Pulmonary artery endothelial cell (primary cell): ENCODE measurements around the gene USP36. TPM values are rescaled to one million over a fixed set of nuclear protein-coding genes. Genes with fewer than 3 reads are reported as not detected.
"Not testable (repeated sequence)": the region's sequence is repeated elsewhere in the genome, so short reads cannot be mapped to it uniquely, and the experiment has no call there.

Experiments
- DNase-seq: peaks from one replicate; pipeline ENCODE4 v3.0.0-alpha.2; 2011; ENCODE audit warnings: low read depth, low spot score
- total RNA-seq: library from RNA; depleted of rRNA; stranded (reverse); fragments of >200 nt; gene quantifications from 2 replicates; pipeline ENCODE4 v1.2.3, GENCODE V29; 2014

Gene USP36
- total RNA-seq, 1 donor from 2014 or later = 18.9 TPM

DNA sequence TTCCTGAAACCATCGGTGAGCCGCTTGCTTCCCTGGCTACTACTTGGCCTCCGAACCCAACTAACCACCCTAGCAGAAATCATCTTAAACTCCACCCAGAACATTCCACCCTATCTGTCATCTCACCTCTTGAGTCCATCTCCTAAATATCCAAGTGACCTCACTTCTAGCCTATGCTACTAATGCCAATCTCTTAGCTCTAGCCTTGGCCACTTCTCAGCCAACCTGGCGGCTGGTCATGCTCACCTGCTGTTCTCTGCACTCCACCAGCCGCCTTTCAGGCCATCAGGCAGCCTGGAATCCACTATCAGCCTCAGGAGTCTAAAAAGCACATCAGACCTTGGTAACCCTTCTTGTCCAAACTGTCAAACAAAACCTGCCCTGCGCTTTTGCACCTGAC lies 46.6 kb downstream of the USP36 start:
- DNase-seq = no peak

- no peak for DNase-seq
These were observed 47.2 kb downstream of the USP36 start for GRCh38 chr17:78793415-78793814.

DNA sequence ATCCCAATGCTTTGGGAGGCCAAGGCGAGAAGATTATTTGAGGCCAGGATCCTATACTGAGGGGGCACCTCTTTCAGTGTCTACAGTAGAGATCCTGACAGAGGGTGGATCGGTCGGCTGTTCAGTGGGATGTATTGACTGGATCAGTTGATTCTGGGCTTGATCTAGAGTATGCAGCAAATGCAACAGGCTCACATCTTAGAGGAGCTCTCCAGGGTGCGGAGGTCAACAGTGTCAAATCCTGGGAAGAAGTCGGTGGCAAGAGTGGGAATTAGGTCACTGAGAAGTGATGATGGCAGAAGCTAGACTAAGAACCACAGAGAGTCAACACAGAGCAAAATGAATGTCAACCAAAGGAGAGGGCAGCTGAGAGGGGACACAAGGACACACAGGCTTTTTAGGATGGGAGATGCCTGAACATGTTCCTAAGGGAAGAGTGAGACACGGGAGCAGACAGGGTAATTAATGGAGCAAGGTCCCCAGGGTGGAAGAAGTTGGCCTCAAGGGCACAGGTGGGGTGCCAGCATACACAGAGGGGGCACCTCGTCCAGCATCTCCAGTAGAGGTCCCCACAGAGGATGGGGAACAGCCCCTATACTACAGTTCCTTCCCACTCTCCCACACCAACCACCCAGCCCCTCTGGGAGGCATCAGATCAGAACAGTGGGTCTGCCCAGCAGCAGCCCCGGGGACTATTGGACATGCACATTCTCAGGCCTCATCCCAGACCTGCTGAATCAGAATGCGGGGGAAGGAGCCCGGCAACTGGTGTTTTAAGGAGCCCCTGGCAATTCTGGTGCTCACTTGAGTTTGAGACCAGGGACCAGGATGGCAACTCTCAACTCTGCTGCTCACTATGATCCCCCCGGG lies 48.5 kb downstream of the USP36 start:
- no peak for DNase-seq

- no peak for DNase-seq
These were observed 50.1 kb downstream of the USP36 start for GRCh38 chr17:78790552-78790951.

DNA sequence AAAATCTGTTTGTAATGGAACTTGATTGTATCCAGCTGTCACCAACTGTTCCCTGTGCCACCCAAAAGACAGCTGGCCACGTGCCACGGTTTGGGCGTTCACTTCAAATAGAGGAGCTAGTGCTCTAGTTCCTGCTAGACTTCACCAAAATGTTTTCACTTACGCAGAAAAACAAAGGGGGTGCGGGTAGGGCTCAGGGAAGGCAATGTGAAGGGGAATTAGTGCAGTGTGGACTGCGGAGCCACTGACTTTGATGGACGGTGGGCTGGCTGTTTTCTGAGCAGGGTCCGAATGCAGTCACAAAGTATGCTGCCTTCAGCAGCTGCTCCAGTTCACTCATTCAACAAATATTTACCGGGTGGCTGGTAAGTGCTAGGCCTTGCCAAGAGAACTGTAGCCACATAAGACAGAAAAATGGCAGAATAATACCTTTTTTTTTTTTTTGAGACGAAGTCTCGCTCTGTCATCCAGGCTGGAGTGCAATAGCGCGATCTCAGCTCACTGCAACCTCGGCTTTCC lies 50.9 kb downstream of the USP36 start:
- DNase-seq = no peak

DNA sequence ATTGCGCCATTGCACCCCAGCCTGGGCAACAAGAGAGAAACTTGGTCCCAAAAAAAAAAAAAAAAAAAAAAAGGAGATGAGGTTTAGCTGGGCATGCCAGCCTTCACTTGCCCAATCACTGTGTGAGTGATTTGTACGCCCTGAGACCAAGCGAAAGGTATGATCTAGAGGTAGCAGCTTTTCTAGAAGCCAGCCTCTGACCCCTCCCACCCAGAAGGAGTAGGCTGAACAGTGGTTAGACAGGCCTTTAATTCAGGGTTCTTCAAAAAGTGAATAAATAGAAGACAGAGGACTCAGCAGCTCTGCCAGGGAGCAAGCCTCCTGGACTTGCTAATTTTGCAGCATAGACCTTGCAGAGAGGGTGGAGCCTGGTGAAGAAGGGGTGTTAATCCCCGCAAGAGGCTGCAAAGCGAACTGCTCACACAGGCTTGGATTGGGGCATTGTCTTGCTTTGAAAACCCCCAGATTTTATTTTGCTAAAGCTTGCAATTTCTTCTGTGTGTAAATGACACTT lies 51.4 kb downstream of the USP36 start:
- no peak for DNase-seq

- no peak for DNase-seq
These were observed 52.2 kb downstream of the USP36 start for GRCh38 chr17:78788451-78788850.

GRCh38 chr17:78787444-78787843 lies 53.2 kb downstream of the USP36 start:
- DNase-seq = no peak

GRCh38 chr17:78785663-78786057 lies 55.0 kb downstream of the USP36 start:
- DNase-seq = no peak

GRCh38 chr17:78785011-78785662 lies 55.5 kb downstream of the USP36 start:
- no peak for DNase-seq

- no peak for DNase-seq
These were observed 56.3 kb downstream of the USP36 start for GRCh38 chr17:78784352-78784751.

DNA sequence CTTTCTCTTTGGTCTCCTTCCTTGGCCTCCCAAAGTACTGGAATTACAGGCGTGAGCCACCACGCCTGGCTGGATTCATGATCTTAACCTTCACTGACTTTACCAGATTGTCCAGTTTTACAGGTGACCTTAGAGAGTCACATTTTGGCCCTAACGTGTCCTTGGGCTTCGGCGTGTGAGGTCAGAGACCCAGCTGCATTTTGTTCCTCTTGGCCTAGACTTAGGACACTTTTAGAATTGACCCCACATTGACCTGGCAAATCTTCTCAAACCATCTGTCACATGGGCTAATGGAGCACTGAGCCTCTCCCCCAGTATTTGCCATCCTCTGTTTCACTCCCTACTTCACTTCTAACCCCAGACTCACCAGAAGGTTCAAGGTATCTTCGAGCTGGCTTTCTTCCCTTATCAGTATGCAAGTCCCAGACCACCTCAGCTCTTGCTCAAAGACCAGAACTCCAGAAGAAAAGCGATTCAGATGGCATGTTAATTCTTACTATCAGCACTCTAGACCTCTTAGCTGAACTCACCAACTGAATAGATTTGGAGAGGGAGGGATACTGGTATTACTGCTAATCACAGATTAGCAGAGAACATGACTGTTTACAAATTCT lies 56.8 kb downstream of the USP36 start:
- DNase-seq = no peak

- no peak for DNase-seq
These were observed 58.7 kb downstream of the USP36 start, which contains the start of gene CYTH1 for GRCh38 chr17:78781893-78782304. Gene CYTH1 (minus strand): TSS chr17:78782273. CDS start chr17:78782223, 50 bp downstream.

DNA sequence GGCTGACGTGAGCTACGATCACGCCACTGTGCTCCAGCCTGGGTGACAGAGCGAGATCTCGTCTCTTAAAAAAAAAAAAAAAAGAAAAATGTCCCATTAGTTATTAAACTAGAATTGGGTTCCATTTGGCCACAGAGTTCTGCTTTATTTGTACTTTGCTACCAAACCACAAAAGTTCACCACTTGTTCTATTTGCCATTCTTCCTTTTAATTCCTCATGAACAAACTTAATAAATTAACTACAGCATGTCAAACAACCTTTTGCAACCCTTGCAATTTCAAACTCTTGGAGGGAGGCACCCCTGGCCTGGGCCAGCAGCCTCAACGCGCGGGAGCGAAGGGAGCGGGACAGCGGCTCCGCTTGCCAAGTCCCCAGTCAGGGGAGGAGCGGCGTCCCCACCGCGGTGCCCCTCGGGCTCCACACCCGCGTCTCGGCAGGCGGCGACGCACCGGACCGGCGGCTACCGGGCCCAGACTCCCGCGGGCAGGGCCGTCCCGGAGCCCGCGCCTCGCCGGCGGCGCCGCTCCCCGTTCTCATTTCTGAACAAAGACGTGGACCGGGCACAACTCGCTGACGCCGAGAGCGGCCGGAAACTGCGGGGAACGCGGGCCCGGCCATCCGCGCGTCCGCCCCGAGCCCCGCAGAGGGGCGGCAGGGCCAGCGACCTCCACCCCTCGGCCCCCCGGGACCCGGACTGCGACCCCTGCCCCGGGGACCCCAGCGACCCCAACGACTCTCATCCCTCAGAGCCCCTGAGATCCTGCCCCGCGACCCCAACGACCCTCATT lies 59.3 kb downstream of the USP36 start:
- DNase-seq = no peak

DNA sequence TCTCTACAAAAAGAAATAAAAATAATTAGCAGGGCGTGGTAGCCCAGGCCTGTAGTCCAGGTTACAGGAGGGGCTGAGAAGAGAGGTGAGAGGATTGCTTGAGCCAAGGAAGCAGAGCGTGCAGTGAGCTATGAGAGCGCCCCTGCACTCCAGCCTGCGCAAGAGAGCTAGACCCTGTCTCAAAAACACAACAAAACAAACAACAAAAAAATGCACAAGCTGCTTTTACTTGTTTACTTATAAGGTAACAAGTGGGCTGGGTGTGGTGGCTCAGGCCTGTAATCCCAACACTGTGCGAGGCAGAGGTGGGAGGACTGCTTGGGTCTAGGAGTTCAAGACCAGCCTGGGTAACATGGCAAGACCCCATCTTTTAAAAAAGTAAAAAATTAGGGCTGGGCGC lies 60.3 kb downstream of the USP36 start:
- DNase-seq = no peak

- no peak for DNase-seq
These were observed 60.8 kb downstream of the USP36 start for GRCh38 chr17:78779850-78780249.

GRCh38 chr17:78779286-78779651 lies 61.3 kb downstream of the USP36 start:
- DNase-seq = not testable (repeated sequence)

- no peak for DNase-seq
These were observed 62.7 kb downstream of the USP36 start for GRCh38 chr17:78777881-78778280.

DNA sequence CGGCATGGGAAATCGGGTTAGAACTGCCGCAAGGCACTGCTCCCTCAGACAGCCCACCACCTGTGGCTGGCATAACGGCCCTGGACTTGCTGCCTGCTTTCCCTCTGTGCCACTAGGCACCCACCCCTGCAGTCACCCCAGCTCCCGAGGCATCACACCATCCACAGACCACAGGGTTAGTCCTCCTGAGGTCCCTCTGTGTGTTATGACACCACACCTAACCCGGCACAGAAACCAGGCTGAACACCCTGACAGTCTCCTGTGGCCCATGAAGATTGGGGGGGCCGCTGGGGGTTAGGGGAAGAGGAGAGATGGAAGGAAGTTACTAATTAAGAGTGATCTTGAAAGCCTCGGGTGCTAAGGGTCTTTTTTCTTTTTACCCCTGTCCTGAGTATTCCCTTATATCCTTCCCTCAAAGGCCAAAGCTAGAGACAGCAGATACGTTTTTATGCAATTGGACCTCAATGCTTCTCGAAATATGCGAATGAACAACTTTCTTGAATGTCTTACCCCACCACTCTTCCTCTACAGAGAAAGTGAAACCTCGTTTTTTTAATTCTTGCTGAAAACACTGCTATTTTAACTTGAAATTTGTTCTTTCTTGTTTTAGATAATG lies 65.5 kb downstream of the USP36 start:
- DNase-seq = no peak

DNA sequence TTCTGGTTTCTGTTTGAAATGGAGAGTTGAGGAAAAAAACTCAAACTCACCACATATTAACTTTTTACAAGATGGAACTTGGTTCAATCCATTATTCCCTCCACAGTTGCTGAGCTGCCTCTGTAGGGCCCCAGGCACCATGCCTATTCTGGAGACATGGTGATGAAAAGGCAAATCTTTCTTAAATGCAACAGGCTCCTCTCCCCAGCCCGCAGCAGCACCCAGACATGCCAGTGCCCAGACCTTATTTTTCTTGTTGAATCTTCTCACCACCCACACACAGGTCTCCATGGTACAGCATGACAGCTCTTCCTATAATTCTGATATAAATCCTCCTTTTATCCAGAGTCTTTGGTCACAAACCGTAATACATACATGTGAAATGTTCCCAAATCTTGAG lies 66.2 kb downstream of the USP36 start:
- DNase-seq = no peak
